ENCODE results near the gene ABCB10.

ABCB10 gene

GRCh38 chr1:229506633-229507032 is 51.9 kb downstream of the ABCB10 start:
- Histone ChIP-seq H2BK5ac (ENCODE audit: low read length) (no peak overlapping the region), H2BK15ac (ENCODE audit: low read length) (no peak overlapping the region), H3K18ac (ENCODE audit: low read length) (no peak overlapping the region), H3K9me3 (replicated peaks in 1 of 2; ENCODE audit: control insufficient read depth in 2 of 2, insufficient read depth in 1 of 2, low read depth in 1 of 2, low read length in 2 of 2) (no peaks in the 10 kb centered on the region), H3K4me1 (ENCODE audit: control insufficient read depth in 2 of 2, insufficient read depth in 1 of 2, low read depth in 1 of 2, low read length in 2 of 2) (peaks cover 0 to 5% of the 10 kb centered on the region in 2 donors), H2AK5ac (ENCODE audit: low read depth, low read length) (no peak overlapping the region), H3K23ac (ENCODE audit: low read depth, low read length, poor library complexity) (no peak overlapping the region), H3K27me3 (ENCODE audit: control insufficient read depth in 3 of 3, insufficient read depth in 3 of 3, low read depth in 1 of 3, low read length in 3 of 3) (no peaks in the 10 kb centered on the region), H3K36me3 (replicated peaks in 1 of 2; ENCODE audit: control insufficient read depth in 2 of 2, insufficient read depth in 2 of 2, low read length in 2 of 2) (peaks cover 0 to 38% of the 10 kb centered on the region in 2 donors), H2BK12ac (ENCODE audit: low read length) (no peak overlapping the region), H3K9ac (ENCODE audit: low read depth, low read length, poor library complexity) (no peak overlapping the region), H3K27ac (replicated peaks; ENCODE audit: low read length) (no peak overlapping the region), H3K4me3 (ENCODE audit: low read length in 2 of 2) (peak overlapping the region in 1 of 2 donors; percentile 68), H3K14ac (ENCODE audit: low read length) (no peak overlapping the region), H4K91ac (ENCODE audit: low read depth, low read length, poor library complexity) (no peak overlapping the region), H3K79me1 (ENCODE audit: low read depth, low read length) (no peaks in the 10 kb centered on the region), H2AFZ (ENCODE audit: low read length) (no peak overlapping the region), H2BK120ac (ENCODE audit: low read depth, low read length) (no peak overlapping the region), H4K8ac (ENCODE audit: low read depth, low read length) (no peak overlapping the region), H3K4ac (ENCODE audit: low read length) (no peak overlapping the region), H3K4me2 (ENCODE audit: insufficient read depth, low read length, poor library complexity, severe bottlenecking) (no peak overlapping the region)
- WGBS, 2 donors (ENCODE audit: extremely low coverage in 2 of 2, insufficient read length in 2 of 2, insufficient replicate concordance in 1 of 2): no CpG with 5 or more reads among the region's 8 CpGs
- DNase-seq (ENCODE audit: low spot score): no peak

GRCh38 chr1:229495782-229496181 is 62.7 kb downstream of the ABCB10 start:
- Histone ChIP-seq H2BK5ac (ENCODE audit: low read length) (no peak overlapping the region), H3K4ac (ENCODE audit: low read length) (no peak overlapping the region), H2AK5ac (ENCODE audit: low read depth, low read length) (no peak overlapping the region), H3K27ac (replicated peaks; ENCODE audit: low read length) (no peak overlapping the region), H3K9ac (ENCODE audit: low read depth, low read length, poor library complexity) (no peak overlapping the region), H3K18ac (ENCODE audit: low read length) (no peak overlapping the region), H3K4me1 (ENCODE audit: control insufficient read depth in 2 of 2, insufficient read depth in 1 of 2, low read depth in 1 of 2, low read length in 2 of 2) (no peaks in the 10 kb centered on the region), H2BK15ac (ENCODE audit: low read length) (no peak overlapping the region), H3K36me3 (replicated peaks in 1 of 2; ENCODE audit: control insufficient read depth in 2 of 2, insufficient read depth in 2 of 2, low read length in 2 of 2) (peaks cover 26 to 96% of the 10 kb centered on the region in 2 donors), H4K91ac (ENCODE audit: low read depth, low read length, poor library complexity) (no peak overlapping the region), H3K14ac (ENCODE audit: low read length) (no peak overlapping the region), H3K4me3 (ENCODE audit: low read length in 2 of 2) (no peak overlapping the region), H2AFZ (ENCODE audit: low read length) (no peak overlapping the region), H4K8ac (ENCODE audit: low read depth, low read length) (no peak overlapping the region), H3K79me1 (ENCODE audit: low read depth, low read length) (no peaks in the 10 kb centered on the region), H2BK12ac (ENCODE audit: low read length) (no peak overlapping the region), H2BK120ac (ENCODE audit: low read depth, low read length) (no peak overlapping the region), H3K4me2 (ENCODE audit: insufficient read depth, low read length, poor library complexity, severe bottlenecking) (no peak overlapping the region), H3K9me3 (replicated peaks in 1 of 2; ENCODE audit: control insufficient read depth in 2 of 2, insufficient read depth in 1 of 2, low read depth in 1 of 2, low read length in 2 of 2) (no peaks in the 10 kb centered on the region), H3K27me3 (ENCODE audit: control insufficient read depth in 3 of 3, insufficient read depth in 3 of 3, low read depth in 1 of 3, low read length in 3 of 3) (no peaks in the 10 kb centered on the region), H3K23ac (ENCODE audit: low read depth, low read length, poor library complexity) (no peak overlapping the region)
- no CpG with 5 or more reads among the region's 2 CpGs for WGBS, 2 donors (ENCODE audit: extremely low coverage in 2 of 2, insufficient read length in 2 of 2, insufficient replicate concordance in 1 of 2)
- no peak for DNase-seq (ENCODE audit: low spot score)

- Histone ChIP-seq H3K27me3 (ENCODE audit: control insufficient read depth in 3 of 3, insufficient read depth in 3 of 3, low read depth in 1 of 3, low read length in 3 of 3) (no peaks in the 10 kb centered on the region), H3K9me3 (replicated peaks in 1 of 2; ENCODE audit: control insufficient read depth in 2 of 2, insufficient read depth in 1 of 2, low read depth in 1 of 2, low read length in 2 of 2) (no peaks in the 10 kb centered on the region), H2AFZ (ENCODE audit: low read length) (no peak overlapping the region), H3K23ac (ENCODE audit: low read depth, low read length, poor library complexity) (no peak overlapping the region), H3K79me1 (ENCODE audit: low read depth, low read length) (no peaks in the 10 kb centered on the region), H2BK120ac (ENCODE audit: low read depth, low read length) (no peak overlapping the region), H3K4me3 (ENCODE audit: low read length in 2 of 2) (no peak overlapping the region), H3K18ac (ENCODE audit: low read length) (no peak overlapping the region), H2AK5ac (ENCODE audit: low read depth, low read length) (no peak overlapping the region), H3K36me3 (replicated peaks in 1 of 2; ENCODE audit: control insufficient read depth in 2 of 2, insufficient read depth in 2 of 2, low read length in 2 of 2) (peaks cover 16 to 96% of the 10 kb centered on the region in 2 donors), H3K4me2 (ENCODE audit: insufficient read depth, low read length, poor library complexity, severe bottlenecking) (no peak overlapping the region), H3K27ac (replicated peaks; ENCODE audit: low read length) (no peak overlapping the region), H2BK5ac (ENCODE audit: low read length) (no peak overlapping the region), H3K4ac (ENCODE audit: low read length) (no peak overlapping the region), H2BK15ac (ENCODE audit: low read length) (no peak overlapping the region), H2BK12ac (ENCODE audit: low read length) (no peak overlapping the region), H3K14ac (ENCODE audit: low read length) (no peak overlapping the region), H3K4me1 (ENCODE audit: control insufficient read depth in 2 of 2, insufficient read depth in 1 of 2, low read depth in 1 of 2, low read length in 2 of 2) (no peaks in the 10 kb centered on the region), H4K8ac (ENCODE audit: low read depth, low read length) (no peak overlapping the region), H4K91ac (ENCODE audit: low read depth, low read length, poor library complexity) (no peak overlapping the region), H3K9ac (ENCODE audit: low read depth, low read length, poor library complexity) (no peak overlapping the region)
- no peak for DNase-seq (ENCODE audit: low spot score)
- WGBS, 2 donors (ENCODE audit: extremely low coverage in 2 of 2, insufficient read length in 2 of 2, insufficient replicate concordance in 1 of 2): no CpG with 5 or more reads among the region's 1 CpG
These were observed 71.3 kb downstream of the ABCB10 start for GRCh38 chr1:229487181-229487580.

DNA sequence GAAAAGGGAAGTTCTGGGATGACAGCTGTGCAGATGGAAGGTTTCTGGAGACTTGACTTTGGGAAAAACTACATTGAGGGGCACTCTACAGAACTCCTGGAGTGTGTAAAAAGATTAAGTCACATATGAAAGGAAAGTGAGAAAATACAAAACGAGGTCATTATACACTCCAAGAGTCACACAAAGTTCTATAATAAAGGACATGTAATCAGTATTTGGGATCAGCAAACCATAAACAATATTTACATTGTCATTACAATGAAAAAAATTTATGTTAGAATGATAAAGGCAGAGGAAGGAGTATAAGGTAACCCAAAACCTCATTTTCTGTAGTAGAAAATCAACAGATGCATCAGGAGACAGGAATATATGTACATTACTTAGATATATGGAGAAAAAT is 73.2 kb downstream of the ABCB10 start:
- H2BK12ac ChIP-seq (ENCODE audit: low read length): no peak overlapping the region
- no peak overlapping the region for H2BK15ac ChIP-seq (ENCODE audit: low read length)
- no peak overlapping the region for H4K91ac ChIP-seq (ENCODE audit: low read depth, low read length, poor library complexity)
- no peaks in the 10 kb centered on the region for H3K79me1 ChIP-seq (ENCODE audit: low read depth, low read length)
- no peak overlapping the region for H4K8ac ChIP-seq (ENCODE audit: low read depth, low read length)
- no peak overlapping the region for H2AFZ ChIP-seq (ENCODE audit: low read length)
- H3K4me3 ChIP-seq (ENCODE audit: low read length in 2 of 2): no peak overlapping the region
- no CpG with 5 or more reads among the region's 1 CpG for WGBS, 2 donors (ENCODE audit: extremely low coverage in 2 of 2, insufficient read length in 2 of 2, insufficient replicate concordance in 1 of 2)
- no peak for DNase-seq (ENCODE audit: low spot score)
- H3K14ac ChIP-seq (ENCODE audit: low read length): no peak overlapping the region
- no peak overlapping the region for H3K4ac ChIP-seq (ENCODE audit: low read length)
- no peaks in the 10 kb centered on the region for H3K9me3 ChIP-seq (replicated peaks in 1 of 2; ENCODE audit: control insufficient read depth in 2 of 2, insufficient read depth in 1 of 2, low read depth in 1 of 2, low read length in 2 of 2)
- H3K23ac ChIP-seq (ENCODE audit: low read depth, low read length, poor library complexity): no peak overlapping the region
- H3K18ac ChIP-seq (ENCODE audit: low read length): no peak overlapping the region
- no peak overlapping the region for H3K4me2 ChIP-seq (ENCODE audit: insufficient read depth, low read length, poor library complexity, severe bottlenecking)
- H2AK5ac ChIP-seq (ENCODE audit: low read depth, low read length): no peak overlapping the region
- peak overlapping the region; percentile 31 for H3K27ac ChIP-seq (replicated peaks; ENCODE audit: low read length)
- no peak overlapping the region for H2BK5ac ChIP-seq (ENCODE audit: low read length)
- no peaks in the 10 kb centered on the region for H3K27me3 ChIP-seq (ENCODE audit: control insufficient read depth in 3 of 3, insufficient read depth in 3 of 3, low read depth in 1 of 3, low read length in 3 of 3)
- H3K36me3 ChIP-seq (replicated peaks in 1 of 2; ENCODE audit: control insufficient read depth in 2 of 2, insufficient read depth in 2 of 2, low read length in 2 of 2): peaks cover 22 to 99% of the 10 kb centered on the region in 2 donors
- no peaks in the 10 kb centered on the region for H3K4me1 ChIP-seq (ENCODE audit: control insufficient read depth in 2 of 2, insufficient read depth in 1 of 2, low read depth in 1 of 2, low read length in 2 of 2)
- no peak overlapping the region for H3K9ac ChIP-seq (ENCODE audit: low read depth, low read length, poor library complexity)
- no peak overlapping the region for H2BK120ac ChIP-seq (ENCODE audit: low read depth, low read length)

Measured in neuronal stem cell (in vitro differentiated cells).